ENCODE measurements around the gene NREP. TPM values are rescaled to one million over a fixed set of nuclear protein-coding genes. Genes with fewer than 3 reads are reported as not detected.

Gene NREP
- total RNA-seq, 1 experiment from 2014 or later = not detected

DNA sequence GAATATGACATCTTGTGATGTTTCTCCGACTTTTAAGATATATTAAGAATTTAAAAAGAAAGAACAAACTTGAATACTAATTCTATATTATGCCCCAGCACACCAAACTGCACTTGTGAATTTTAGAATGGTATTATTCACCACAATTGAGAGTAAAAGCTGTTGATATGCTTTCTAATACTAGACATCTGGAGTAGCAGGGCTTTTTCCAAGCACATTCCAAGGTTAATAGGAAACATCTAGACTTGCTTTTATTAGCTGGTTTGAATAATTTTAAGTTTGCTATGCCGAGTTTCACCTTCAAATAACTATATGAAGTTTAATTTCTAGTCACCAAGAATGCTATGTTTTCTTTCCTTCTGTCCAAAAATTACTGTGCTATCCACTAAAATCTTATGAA is 13.5 kb downstream of the NREP start:
- Histone ChIP-seq H4K20me1 (ENCODE audit: insufficient read depth) (no peaks in the 10 kb centered on the region), H3F3A (ENCODE audit: insufficient read depth, low read depth) (no peaks in the 10 kb centered on the region), H3K9me3 (ENCODE audit: insufficient read depth, low read depth) (no peaks in the 10 kb centered on the region), H3K9me2 (ENCODE audit: insufficient read depth) (no peaks in the 10 kb centered on the region), H3K4me1 (replicated peaks; ENCODE audit: insufficient read depth) (no peaks in the 10 kb centered on the region), H3K4me3 (no peak overlapping the region), H3K27me3 (ENCODE audit: insufficient read depth, low read depth) (no peaks in the 10 kb centered on the region), H2AFZ (no peak overlapping the region), H3K27ac (no peak overlapping the region), H3K36me3 (ENCODE audit: low read depth) (no peaks in the 10 kb centered on the region), H3K79me2 (ENCODE audit: low read depth) (no peaks in the 10 kb centered on the region), H3K4me2 (no peak overlapping the region)
- POLR2A ChIA-PET (ENCODE audit: unreplicated experiment) = no interaction called here
- no TSS peak for BruUV-seq (replicated peaks)
- no peak for DNase-seq
- intact Hi-C loops (cut with micrococcal nuclease; ENCODE audit: unreplicated experiment) = no loop called here
- CTCF ChIA-PET = no interaction called here
- no peak for TF ChIP-seq EZH2 (IDR thresholded peaks at IDR 0.05; ENCODE audit: low read depth)
- TF ChIP-seq, protein P1, sequence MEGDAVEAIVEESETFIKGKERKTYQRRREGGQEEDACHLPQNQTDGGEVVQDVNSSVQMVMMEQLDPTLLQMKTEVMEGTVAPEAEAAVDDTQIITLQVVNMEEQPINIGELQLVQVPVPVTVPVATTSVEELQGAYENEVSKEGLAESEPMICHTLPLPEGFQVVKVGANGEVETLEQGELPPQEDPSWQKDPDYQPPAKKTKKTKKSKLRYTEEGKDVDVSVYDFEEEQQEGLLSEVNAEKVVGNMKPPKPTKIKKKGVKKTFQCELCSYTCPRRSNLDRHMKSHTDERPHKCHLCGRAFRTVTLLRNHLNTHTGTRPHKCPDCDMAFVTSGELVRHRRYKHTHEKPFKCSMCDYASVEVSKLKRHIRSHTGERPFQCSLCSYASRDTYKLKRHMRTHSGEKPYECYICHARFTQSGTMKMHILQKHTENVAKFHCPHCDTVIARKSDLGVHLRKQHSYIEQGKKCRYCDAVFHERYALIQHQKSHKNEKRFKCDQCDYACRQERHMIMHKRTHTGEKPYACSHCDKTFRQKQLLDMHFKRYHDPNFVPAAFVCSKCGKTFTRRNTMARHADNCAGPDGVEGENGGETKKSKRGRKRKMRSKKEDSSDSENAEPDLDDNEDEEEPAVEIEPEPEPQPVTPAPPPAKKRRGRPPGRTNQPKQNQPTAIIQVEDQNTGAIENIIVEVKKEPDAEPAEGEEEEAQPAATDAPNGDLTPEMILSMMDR (conservative IDR thresholded peaks at IDR 0.05) = no peak

DNA sequence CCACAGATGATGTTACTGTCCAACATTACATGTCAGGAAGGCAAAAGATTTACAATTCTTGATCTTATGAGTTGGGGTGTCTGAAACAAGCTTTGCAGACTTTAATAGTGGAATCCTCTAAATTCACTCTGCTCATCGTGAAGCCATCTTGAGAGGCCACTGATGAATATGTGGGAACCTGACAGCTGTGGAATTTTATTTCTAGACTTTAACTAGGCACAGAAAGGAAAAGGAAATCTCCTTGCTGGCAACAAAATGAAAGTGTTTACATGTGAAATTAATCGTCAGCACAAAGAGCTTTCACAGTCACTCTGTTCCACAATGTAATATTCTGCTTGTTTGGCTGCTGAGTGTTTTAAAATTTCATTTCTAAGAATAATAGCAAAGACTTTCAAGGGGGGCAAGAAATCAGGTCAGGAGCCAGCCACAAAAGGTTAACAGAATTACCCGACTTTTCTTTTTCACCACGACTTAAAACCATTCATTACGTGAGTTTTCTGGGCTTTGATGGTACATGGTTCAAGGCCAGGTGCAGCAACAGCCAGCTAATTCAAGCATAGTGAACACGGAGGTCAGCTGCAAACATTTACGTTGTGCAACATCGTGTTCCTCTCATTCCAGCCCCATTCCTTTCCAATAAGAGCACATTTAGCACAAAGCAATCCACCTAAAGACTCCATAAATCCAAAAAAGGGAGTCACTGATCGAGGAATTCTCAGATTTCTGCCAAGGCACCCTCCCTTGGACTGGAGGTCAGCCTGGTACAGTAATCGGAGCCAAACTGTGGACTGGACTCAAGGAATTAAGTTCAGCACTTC is 14.6 kb downstream of the NREP start:
- Histone ChIP-seq H3K4me2 (no peak overlapping the region), H3K9me2 (ENCODE audit: insufficient read depth) (no peaks in the 10 kb centered on the region), H3K9me3 (ENCODE audit: insufficient read depth, low read depth) (no peaks in the 10 kb centered on the region), H2AFZ (no peak overlapping the region; the same call in 1 of the 2 replicates), H3K4me1 (replicated peaks; ENCODE audit: insufficient read depth) (no peaks in the 10 kb centered on the region), H3K79me2 (ENCODE audit: low read depth) (no peaks in the 10 kb centered on the region), H3K4me3 (no peak overlapping the region), H4K20me1 (ENCODE audit: insufficient read depth) (no peaks in the 10 kb centered on the region), H3K36me3 (ENCODE audit: low read depth) (no peaks in the 10 kb centered on the region), H3K27ac (no peak overlapping the region), H3F3A (ENCODE audit: insufficient read depth, low read depth) (no peaks in the 10 kb centered on the region), H3K27me3 (ENCODE audit: insufficient read depth, low read depth) (no peaks in the 10 kb centered on the region)
- intact Hi-C loops (cut with micrococcal nuclease; ENCODE audit: unreplicated experiment) = no loop called here
- TF ChIP-seq EZH2 (IDR thresholded peaks at IDR 0.05; ENCODE audit: low read depth) = no peak
- TF ChIP-seq, protein P1 (conservative IDR thresholded peaks at IDR 0.05) = no peak
- DNase-seq = no peak
- ChIA-PET POLR2A (ENCODE audit: unreplicated experiment) (no interaction called here), CTCF (no interaction called here)
- BruUV-seq (replicated peaks) = no TSS peak

DNA sequence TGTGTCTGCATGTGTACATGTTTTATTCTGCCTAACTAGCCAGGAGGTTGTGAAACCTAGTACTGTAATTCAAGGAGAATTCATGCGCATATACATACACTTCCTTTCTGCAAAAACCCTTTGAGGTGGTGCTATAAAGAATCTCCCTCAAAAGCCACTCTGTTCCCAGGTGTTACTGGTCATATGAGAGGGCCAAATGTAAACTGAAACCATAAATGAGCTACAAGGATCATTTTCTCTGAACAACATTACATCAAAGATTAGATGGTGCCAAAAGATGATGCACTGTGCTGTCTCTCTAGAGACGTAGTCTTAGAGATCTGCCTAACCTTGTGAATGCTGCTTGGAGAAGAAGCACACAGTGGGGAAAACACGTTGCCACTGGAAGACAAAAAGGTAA is 15.7 kb downstream of the NREP start:
- intact Hi-C loops (cut with micrococcal nuclease; ENCODE audit: unreplicated experiment) = no loop called here
- H3F3A ChIP-seq (ENCODE audit: insufficient read depth, low read depth) = no peaks in the 10 kb centered on the region
- H3K4me1 ChIP-seq (replicated peaks; ENCODE audit: insufficient read depth) = no peaks in the 10 kb centered on the region
- ChIA-PET POLR2A (ENCODE audit: unreplicated experiment) (no interaction called here), CTCF (no interaction called here)
- no peak overlapping the region for H3K4me3 ChIP-seq
- no peaks in the 10 kb centered on the region for H3K9me2 ChIP-seq (ENCODE audit: insufficient read depth)
- no peaks in the 10 kb centered on the region for H3K79me2 ChIP-seq (ENCODE audit: low read depth)
- H4K20me1 ChIP-seq (ENCODE audit: insufficient read depth) = no peaks in the 10 kb centered on the region
- H3K4me2 ChIP-seq = no peak overlapping the region
- H2AFZ ChIP-seq = no peak overlapping the region
- no peaks in the 10 kb centered on the region for H3K36me3 ChIP-seq (ENCODE audit: low read depth)
- no peaks in the 10 kb centered on the region for H3K9me3 ChIP-seq (ENCODE audit: insufficient read depth, low read depth)
- BruUV-seq (replicated peaks) = no TSS peak
- H3K27me3 ChIP-seq (ENCODE audit: insufficient read depth, low read depth) = no peaks in the 10 kb centered on the region
- H3K27ac ChIP-seq = no peak overlapping the region
- TF ChIP-seq EZH2 (IDR thresholded peaks at IDR 0.05; ENCODE audit: low read depth) = no peak
- TF ChIP-seq, protein P1 (conservative IDR thresholded peaks at IDR 0.05) = no peak
- DNase-seq = no peak
